Astrocyte (in vitro differentiated cells and primary cell): ENCODE results near the gene SMCO2.

ENCODE experiments used
- CTCF ChIP-seq: IDR thresholded peaks from 2 replicates; pipeline ENCODE4 v1.5.1; 2011; ENCODE audit warnings: low read depth, mild to moderate bottlenecking, inconsistent platforms, low read length, moderate library complexity; ENCODE audit not compliant: insufficient read depth
- EZH2 ChIP-seq: IDR thresholded peaks from 2 replicates; pipeline ENCODE4 v1.6.1; 2012; ENCODE audit warnings: mild to moderate bottlenecking, low read length, inconsistent platforms; ENCODE audit not compliant: insufficient read depth

GRCh38 chr12:27455589-27455988, 9.1 kb downstream of the SMCO2 start:
- TF ChIP-seq CTCF (no peak), EZH2 (no peak)
